Measurements from ENCODE around the gene SZRD1. TPM values are rescaled to one million over a fixed set of nuclear protein-coding genes. Genes with fewer than 3 reads are reported as not detected.
"Not testable (repeated sequence)": the region's sequence is repeated elsewhere in the genome, so short reads cannot be mapped to it uniquely, and the experiment has no call there.

The SZRD1 gene
- total RNA-seq, 2 donors from 2014 or later = 232 to 279 TPM

- DNase-seq (ENCODE audit: low spot score) (no peak), ATAC-seq (no peak)
- Mint-ChIP-seq H3K4me3 (peak overlapping the region; percentile 91), H3K27me3 (no peaks in the 10 kb centered on the region), H3K27ac (peak overlapping the region; percentile 81 to 94), H3K4me1 (ENCODE audit: low read depth in 2 of 2) (peaks cover 18 to 24% of the 10 kb centered on the region in 2 donors), H3K36me3 (no peaks in the 10 kb centered on the region), H3K9me3 (no peaks in the 10 kb centered on the region)
These were observed 15.5 kb upstream of the SZRD1 start for GRCh38 chr1:16351456-16351993.

GRCh38 chr1:16351994-16352841, 14.8 kb upstream of the SZRD1 start, which contains the start of gene FBXO42:
Gene FBXO42 (minus strand): TSS chr1:16352480. CDS start chr1:16315418, 37,062 bp downstream.
- DNase-seq (ENCODE audit: low spot score) = peak; percentile 93
- H3K4me3 Mint-ChIP-seq = peak within 1 kb of the TSS; percentile 91
- ATAC-seq = peak; percentile 96 to 97
- H3K27ac Mint-ChIP-seq = peak within 1 kb of the TSS; percentile 81 to 94
- no peaks in the 10 kb centered on the region for H3K27me3 Mint-ChIP-seq
- no peaks in the 10 kb centered on the region for H3K36me3 Mint-ChIP-seq
- H3K4me1 Mint-ChIP-seq (ENCODE audit: low read depth in 2 of 2) = peaks cover 18 to 24% of the 10 kb centered on the region in 2 donors
- no peaks in the 10 kb centered on the region for H3K9me3 Mint-ChIP-seq

DNA sequence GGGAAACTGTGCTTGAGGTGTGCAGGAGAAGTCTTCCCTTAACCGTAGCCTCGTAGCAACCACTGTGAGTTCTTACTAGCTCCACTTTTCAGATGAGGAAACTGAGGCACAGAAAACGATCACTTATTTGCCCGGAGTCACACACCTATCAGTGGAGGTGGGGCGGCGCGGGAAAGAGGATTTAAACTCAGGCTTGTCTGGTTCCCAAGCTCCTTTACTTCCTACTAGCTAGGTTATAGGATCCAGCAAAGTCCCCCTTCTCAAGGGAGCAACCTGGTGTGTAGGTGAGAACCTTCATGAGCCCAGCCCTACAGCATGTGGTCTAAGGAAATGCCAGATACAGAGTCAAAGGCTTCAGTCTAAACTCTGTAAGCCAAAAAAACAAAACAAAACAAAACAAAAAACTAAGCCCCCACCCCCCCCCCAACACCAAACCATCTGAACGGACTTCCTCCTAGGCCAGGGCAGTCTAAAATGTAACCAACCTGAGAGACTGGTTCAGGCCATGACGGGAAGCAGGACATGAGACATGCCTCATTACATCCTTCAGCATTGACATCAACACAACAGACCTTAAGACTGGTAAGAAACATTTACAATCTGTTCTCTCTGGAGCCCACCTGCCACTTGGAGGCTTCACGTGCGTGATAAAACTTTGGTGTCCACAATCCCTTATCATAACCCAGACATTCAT, 14.1 kb upstream of the SZRD1 start:
- DNase-seq (ENCODE audit: low spot score) = no peak
- no peaks in the 10 kb centered on the region for H3K36me3 Mint-ChIP-seq
- ATAC-seq = peak in 1 of 2 donors; percentile 34
- H3K4me1 Mint-ChIP-seq (ENCODE audit: low read depth in 2 of 2) = peaks cover 17 to 24% of the 10 kb centered on the region in 2 donors
- H3K27me3 Mint-ChIP-seq = no peaks in the 10 kb centered on the region
- no peaks in the 10 kb centered on the region for H3K9me3 Mint-ChIP-seq
- H3K27ac Mint-ChIP-seq = peak overlapping the region; percentile 81 to 94
- peak overlapping the region; percentile 91 for H3K4me3 Mint-ChIP-seq

GRCh38 chr1:16354619-16355018, 12.4 kb upstream of the SZRD1 start:
- no peaks in the 10 kb centered on the region for H3K27me3 Mint-ChIP-seq
- H3K4me1 Mint-ChIP-seq (ENCODE audit: low read depth in 2 of 2) = peaks cover 16 to 24% of the 10 kb centered on the region in 2 donors
- no peak overlapping the region for H3K27ac Mint-ChIP-seq
- no peaks in the 10 kb centered on the region for H3K36me3 Mint-ChIP-seq
- H3K9me3 Mint-ChIP-seq = no peaks in the 10 kb centered on the region
- no peak for ATAC-seq
- H3K4me3 Mint-ChIP-seq = no peak overlapping the region
- no peak for DNase-seq (ENCODE audit: low spot score)

GRCh38 chr1:16356867-16357266, 10.2 kb upstream of the SZRD1 start:
- ATAC-seq (no peak), DNase-seq (ENCODE audit: low spot score) (no peak)
- H3K4me1 Mint-ChIP-seq (ENCODE audit: low read depth in 2 of 2) = peaks cover 3 to 5% of the 10 kb centered on the region in 2 donors
- H3K36me3 Mint-ChIP-seq = no peaks in the 10 kb centered on the region
- H3K9me3 Mint-ChIP-seq = no peaks in the 10 kb centered on the region
- H3K27me3 Mint-ChIP-seq = no peaks in the 10 kb centered on the region
- H3K4me3 Mint-ChIP-seq = no peak overlapping the region
- H3K27ac Mint-ChIP-seq = no peak overlapping the region

- ATAC-seq, H3K4me3 Mint-ChIP-seq, H3K36me3 Mint-ChIP-seq, H3K9me3 Mint-ChIP-seq, H3K27me3 Mint-ChIP-seq: not testable (repeated sequence)
- peak; percentile 22 for DNase-seq (ENCODE audit: low spot score)
- Mint-ChIP-seq H3K27ac (peak overlapping the region; percentile 13 to 78), H3K4me1 (ENCODE audit: low read depth in 2 of 2) (peaks cover 25 to 30% of the 10 kb centered on the region in 2 donors)
These were observed 1.9 kb upstream of the SZRD1 start for GRCh38 chr1:16365146-16365498.

- Mint-ChIP-seq H3K4me1 (ENCODE audit: low read depth in 2 of 2) (peaks cover 39 to 46% of the 10 kb centered on the region in 2 donors), H3K4me3 (peak overlapping the region; percentile 84), H3K9me3 (peaks cover under 1% of the 10 kb centered on the region), H3K36me3 (peaks cover 11% of the 10 kb centered on the region), H3K27me3 (no peaks in the 10 kb centered on the region), H3K27ac (peak overlapping the region; percentile 95 to 98)
- DNase-seq (ENCODE audit: low spot score) (peak; percentile 94), ATAC-seq (peak; percentile 83)
These were observed 371 bp downstream of the SZRD1 start for GRCh38 chr1:16367258-16367967.

GRCh38 chr1:16367968-16368890, 1.2 kb downstream of the SZRD1 start:
- Mint-ChIP-seq H3K27ac (peak overlapping the region; percentile 95 to 98), H3K4me3 (peak overlapping the region; percentile 84), H3K36me3 (peaks cover 18% of the 10 kb centered on the region)

GRCh38 chr1:16369821-16370220, 2.8 kb downstream of the SZRD1 start:
- Mint-ChIP-seq H3K27me3 (no peaks in the 10 kb centered on the region), H3K36me3 (peaks cover 18% of the 10 kb centered on the region), H3K27ac (peak overlapping the region; percentile 95 to 98), H3K9me3 (peaks cover 6% of the 10 kb centered on the region), H3K4me1 (ENCODE audit: low read depth in 2 of 2) (peaks cover 49 to 52% of the 10 kb centered on the region in 2 donors), H3K4me3 (peak overlapping the region; percentile 84)
- peak; percentile 15 for DNase-seq (ENCODE audit: low spot score)
- no peak for ATAC-seq

More at GRCh38 chr1:16367968-16368890, 1.2 kb downstream of the SZRD1 start:
- DNase-seq (ENCODE audit: low spot score) (peak; percentile 60), ATAC-seq (no peak)
- Mint-ChIP-seq H3K4me1 (ENCODE audit: low read depth in 2 of 2) (peaks cover 44 to 51% of the 10 kb centered on the region in 2 donors), H3K27me3 (no peaks in the 10 kb centered on the region), H3K9me3 (peaks cover 6% of the 10 kb centered on the region)

DNA sequence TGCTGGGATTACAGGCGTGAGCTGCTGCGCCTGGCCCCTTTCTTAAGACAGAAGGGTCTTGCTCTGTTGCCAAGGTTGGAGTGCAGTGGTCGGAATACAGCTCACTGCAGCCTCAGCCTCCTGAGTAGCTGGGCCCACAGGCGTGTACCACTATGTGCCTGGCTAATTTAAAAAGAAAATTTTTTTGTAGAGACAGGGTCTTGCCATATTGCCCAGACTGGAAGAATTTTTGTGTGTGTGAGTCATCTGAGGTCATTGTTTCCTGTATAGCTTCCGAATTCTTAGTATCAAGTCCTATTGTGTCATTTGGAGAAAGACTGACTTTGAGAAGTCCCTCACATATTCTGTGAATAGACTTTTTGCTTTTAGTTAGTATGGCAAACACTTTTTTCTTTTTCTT, 4.7 kb downstream of the SZRD1 start:
- Mint-ChIP-seq H3K36me3 (peaks cover 18% of the 10 kb centered on the region), H3K4me1 (ENCODE audit: low read depth in 2 of 2) (peaks cover 61 to 65% of the 10 kb centered on the region in 2 donors), H3K9me3 (peaks cover 6% of the 10 kb centered on the region), H3K27ac (peak overlapping the region; percentile 98 to 99), H3K27me3 (no peaks in the 10 kb centered on the region), H3K4me3 (peak overlapping the region; percentile 80)
- ATAC-seq (peak; percentile 1 to 31), DNase-seq (ENCODE audit: low spot score) (peak; percentile 60)

DNA sequence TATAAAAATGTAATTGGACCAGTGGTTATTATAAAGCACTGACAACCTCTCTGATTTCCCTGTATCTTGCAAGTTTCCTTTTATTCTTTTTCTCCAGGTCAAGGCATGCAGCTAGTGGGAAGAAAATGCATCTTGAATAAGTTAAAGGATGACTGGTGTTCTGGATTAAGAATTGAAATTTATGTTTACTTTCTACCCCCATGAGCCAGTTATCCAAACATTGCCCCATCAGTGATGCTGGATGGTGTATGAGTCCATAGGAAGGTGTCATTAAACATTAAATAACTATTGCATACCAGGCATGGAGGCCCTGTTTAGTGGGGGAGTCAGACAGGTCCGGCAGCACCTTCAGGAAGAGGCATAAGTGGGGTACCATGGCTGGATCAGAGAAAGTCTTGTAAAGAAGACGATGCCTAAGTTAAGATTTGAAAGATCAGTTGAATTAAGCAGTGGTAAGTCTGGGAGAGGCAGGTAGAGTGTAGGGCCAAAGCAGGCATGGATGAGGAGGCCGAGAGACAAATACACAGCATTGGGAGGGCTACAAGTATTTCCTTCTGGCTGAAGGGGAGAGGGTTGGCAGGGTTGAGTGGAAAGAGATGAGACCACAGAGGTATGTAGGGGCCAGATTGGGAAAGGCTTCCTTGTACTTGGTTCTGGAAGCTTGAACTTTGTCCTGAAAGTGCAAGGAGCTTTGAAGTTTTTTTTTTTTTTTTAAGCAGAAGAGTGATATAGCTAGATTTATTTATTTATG, 5.7 kb downstream of the SZRD1 start:
- peak overlapping the region; percentile 98 to 99 for H3K27ac Mint-ChIP-seq
- DNase-seq (ENCODE audit: low spot score) = peak; percentile 6
- no peaks in the 10 kb centered on the region for H3K27me3 Mint-ChIP-seq
- H3K36me3 Mint-ChIP-seq = peaks cover 18% of the 10 kb centered on the region
- H3K4me3 Mint-ChIP-seq = peak overlapping the region; percentile 80
- H3K4me1 Mint-ChIP-seq (ENCODE audit: low read depth in 2 of 2) = peaks cover 66 to 73% of the 10 kb centered on the region in 2 donors
- H3K9me3 Mint-ChIP-seq = peaks cover 6% of the 10 kb centered on the region
- no peak for ATAC-seq

DNA sequence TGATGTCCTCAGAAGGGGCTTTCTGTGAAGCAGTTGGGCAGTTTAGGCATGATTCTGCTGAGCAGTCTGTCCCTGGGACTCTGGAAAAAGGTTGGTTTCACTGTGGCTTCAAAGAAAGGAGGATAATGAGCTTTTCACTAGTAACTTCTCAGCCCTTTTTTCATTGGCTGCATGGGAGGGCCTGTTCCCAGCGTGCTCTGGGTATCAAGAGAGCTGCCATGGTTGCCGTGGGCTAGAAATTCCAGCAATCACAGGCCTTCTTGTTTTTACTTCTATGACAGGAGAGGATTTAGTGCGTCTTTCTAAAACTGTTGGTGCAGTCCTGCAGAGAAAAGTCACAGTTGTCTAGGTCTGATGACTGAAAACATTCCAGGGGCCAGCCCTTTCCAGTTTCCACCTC, 7.2 kb downstream of the SZRD1 start:
- peak overlapping the region; percentile 70 to 86 for H3K27ac Mint-ChIP-seq
- peaks cover 6% of the 10 kb centered on the region for H3K9me3 Mint-ChIP-seq
- H3K4me1 Mint-ChIP-seq (ENCODE audit: low read depth in 2 of 2) = peaks cover 69 to 75% of the 10 kb centered on the region in 2 donors
- DNase-seq (ENCODE audit: low spot score) = no peak
- ATAC-seq = no peak
- H3K4me3 Mint-ChIP-seq = peak overlapping the region; percentile 55
- peaks cover 9% of the 10 kb centered on the region for H3K36me3 Mint-ChIP-seq
- H3K27me3 Mint-ChIP-seq = no peaks in the 10 kb centered on the region

Data from natural killer cell treated with Interleukin-12 subunit alpha and Interleukin-12 subunit beta and Interleukin-15 and Interleukin-18, amount 100 ng/mL, for 72 hours (primary cell).